Gastroesophageal sphincter (tissue), 3 donors: ENCODE results near the gene MYL6.

Experiments used
- CTCF ChIP-seq, 4 experiments: fragments of 200-600 bp in 2 of 4; fragments of 450-650 bp in 2 of 4; sonication (generic) in 1 of 4; IDR thresholded peaks; one replicate each; pipeline ENCODE4 v1.5.1; 2017 to 2019; ENCODE audit warnings: antibody characterized with exemption in 4 of 4, mild to moderate bottlenecking in 2 of 4, moderate library complexity in 2 of 4
- POLR2A ChIP-seq, 2 donors: fragments of 450-650 bp; IDR thresholded peaks; one replicate each; pipeline ENCODE4 v1.6.1; 2017; ENCODE audit warnings: antibody characterized with exemption in 2 of 2, mild to moderate bottlenecking in 2 of 2, moderate library complexity in 1 of 2

GRCh38 chr12:56208006-56208405 lies 49.8 kb downstream of the MYL6 start:
- TF ChIP-seq CTCF (IDR thresholded peaks at IDR 0.05) (no peak), POLR2A (IDR thresholded peaks at IDR 0.05) (no peak)
